Measurements from ENCODE around the gene LAMA2.

The LAMA2 gene

GRCh38 chr6:129194306-129194941 is 311.5 kb downstream of the LAMA2 start:
- no peaks in the 10 kb centered on the region for H3K27me3 ChIP-seq (replicated peaks; ENCODE audit: insufficient read depth, low read length)
- H3K4me3 ChIP-seq (ENCODE audit: low read length) = no peak overlapping the region
- H3K79me2 ChIP-seq (ENCODE audit: low read length) = no peaks in the 10 kb centered on the region
- no peaks in the 10 kb centered on the region for H4K20me1 ChIP-seq (ENCODE audit: insufficient read depth, low read length)
- peaks cover 8% of the 10 kb centered on the region for H3F3A ChIP-seq (ENCODE audit: insufficient read depth, low read length)
- no peak overlapping the region for H3K27ac ChIP-seq (ENCODE audit: low read length)
- H3K4me1 ChIP-seq (ENCODE audit: low read length) = peaks cover 21% of the 10 kb centered on the region
- H2AFZ ChIP-seq (ENCODE audit: low read length) = no peak overlapping the region
- no peaks in the 10 kb centered on the region for H3K9me2 ChIP-seq (replicated peaks; ENCODE audit: insufficient read depth, low read length)
- no peaks in the 10 kb centered on the region for H3K36me3 ChIP-seq (replicated peaks; ENCODE audit: insufficient read depth, low read length)
- TF ChIP-seq EZH2phosphoT487 (IDR thresholded peaks at IDR 0.05; ENCODE audit: low read length) (no peak), CTCF (IDR thresholded peaks at IDR 0.05; ENCODE audit: low read length) (no peak)
- no peak overlapping the region for H3K4me2 ChIP-seq (ENCODE audit: low read depth, low read length)
- H3K9ac ChIP-seq (ENCODE audit: low read length) = no peak overlapping the region
- H3K9me3 ChIP-seq (replicated peaks; ENCODE audit: insufficient read depth, low read length) = no peaks in the 10 kb centered on the region
- DNase-seq = no peak

- H3K9me2 ChIP-seq (replicated peaks; ENCODE audit: insufficient read depth, low read length) = no peaks in the 10 kb centered on the region
- H3K36me3 ChIP-seq (replicated peaks; ENCODE audit: insufficient read depth, low read length) = no peaks in the 10 kb centered on the region
- no peak overlapping the region for H2AFZ ChIP-seq (ENCODE audit: low read length)
- no peak overlapping the region for H3K4me2 ChIP-seq (ENCODE audit: low read depth, low read length)
- H3F3A ChIP-seq (ENCODE audit: insufficient read depth, low read length) = peaks cover 8% of the 10 kb centered on the region
- TF ChIP-seq EZH2 (optimal IDR thresholded peaks at IDR 0.05; ENCODE audit: low read depth, low read length) (no peak), EZH2phosphoT487 (IDR thresholded peaks at IDR 0.05; ENCODE audit: low read length) (no peak), CTCF (IDR thresholded peaks at IDR 0.05; ENCODE audit: low read length) (no peak)
- no peaks in the 10 kb centered on the region for H3K27me3 ChIP-seq (replicated peaks; ENCODE audit: insufficient read depth, low read length)
- H3K4me1 ChIP-seq (ENCODE audit: low read length) = peaks cover 21% of the 10 kb centered on the region
- H3K9ac ChIP-seq (ENCODE audit: low read length) = no peak overlapping the region
- H3K9me3 ChIP-seq (replicated peaks; ENCODE audit: insufficient read depth, low read length) = no peaks in the 10 kb centered on the region
- H4K20me1 ChIP-seq (ENCODE audit: insufficient read depth, low read length) = no peaks in the 10 kb centered on the region
- no peak for DNase-seq
- no peak overlapping the region for H3K27ac ChIP-seq (ENCODE audit: low read length)
- H3K4me3 ChIP-seq (ENCODE audit: low read length) = no peak overlapping the region
- no peaks in the 10 kb centered on the region for H3K79me2 ChIP-seq (ENCODE audit: low read length)
These were observed 312.2 kb downstream of the LAMA2 start for GRCh38 chr6:129195161-129195560.

GRCh38 chr6:129195643-129196042 is 312.7 kb downstream of the LAMA2 start:
- TF ChIP-seq EZH2 (optimal IDR thresholded peaks at IDR 0.05; ENCODE audit: low read depth, low read length) = no peak
- TF ChIP-seq CTCF (IDR thresholded peaks at IDR 0.05; ENCODE audit: low read length) = no peak
- no peak for TF ChIP-seq EZH2phosphoT487 (IDR thresholded peaks at IDR 0.05; ENCODE audit: low read length)
- H3K27me3 ChIP-seq (replicated peaks; ENCODE audit: insufficient read depth, low read length) = no peaks in the 10 kb centered on the region
- no peaks in the 10 kb centered on the region for H3K79me2 ChIP-seq (ENCODE audit: low read length)
- no peaks in the 10 kb centered on the region for H3K9me3 ChIP-seq (replicated peaks; ENCODE audit: insufficient read depth, low read length)
- H3K9me2 ChIP-seq (replicated peaks; ENCODE audit: insufficient read depth, low read length) = no peaks in the 10 kb centered on the region
- no peak overlapping the region for H3K4me3 ChIP-seq (ENCODE audit: low read length)
- no peaks in the 10 kb centered on the region for H3K36me3 ChIP-seq (replicated peaks; ENCODE audit: insufficient read depth, low read length)
- H3K4me1 ChIP-seq (ENCODE audit: low read length) = peaks cover 21% of the 10 kb centered on the region
- no peak overlapping the region for H3K9ac ChIP-seq (ENCODE audit: low read length)
- peaks cover 8% of the 10 kb centered on the region for H3F3A ChIP-seq (ENCODE audit: insufficient read depth, low read length)
- no peak overlapping the region for H3K4me2 ChIP-seq (ENCODE audit: low read depth, low read length)
- H2AFZ ChIP-seq (ENCODE audit: low read length) = no peak overlapping the region
- no peak for DNase-seq
- H3K27ac ChIP-seq (ENCODE audit: low read length) = no peak overlapping the region
- H4K20me1 ChIP-seq (ENCODE audit: insufficient read depth, low read length) = no peaks in the 10 kb centered on the region
